OCI-LY3 (cell line): Measurements from ENCODE around the gene CLEC3A.

ENCODE experiments used
- EZH2phosphoT487 ChIP-seq: fragments of 200-600 bp; shearing (Covaris generic); IDR thresholded peaks from 2 replicates; pipeline ENCODE4 v1.6.1; 2018; ENCODE audit warnings: antibody characterized with exemption, mixed run types, low read depth
- TF ChIP-seq, protein P1 (sequence below): fragments of 200-600, 300-600 bp; sonication (generic); IDR thresholded peaks from 2 replicates; pipeline ENCODE4 v1.5.1; 2014; ENCODE audit warnings: antibody characterized with exemption, low read length, low read depth

DNA sequence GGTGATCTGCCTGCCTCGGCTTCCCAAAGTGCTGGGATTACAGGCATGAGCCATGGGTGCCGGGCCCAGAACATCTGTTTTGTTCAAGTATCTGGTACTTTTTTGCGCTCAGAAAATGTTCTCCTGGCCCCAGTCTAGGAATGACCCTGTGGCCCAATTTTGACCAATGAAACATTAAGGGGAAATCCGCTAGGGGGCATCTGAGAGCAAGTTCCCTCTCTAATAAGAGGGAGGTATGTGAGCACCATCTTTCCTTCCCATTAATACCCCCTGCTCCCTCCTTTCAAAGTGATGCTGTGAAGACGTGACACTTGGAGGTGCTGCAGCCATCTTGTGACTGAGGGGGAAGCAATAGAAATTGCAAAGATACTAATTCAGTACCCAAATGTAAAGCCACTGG lies 16.5 kb upstream of the CLEC3A start:
- TF ChIP-seq, protein P1, sequence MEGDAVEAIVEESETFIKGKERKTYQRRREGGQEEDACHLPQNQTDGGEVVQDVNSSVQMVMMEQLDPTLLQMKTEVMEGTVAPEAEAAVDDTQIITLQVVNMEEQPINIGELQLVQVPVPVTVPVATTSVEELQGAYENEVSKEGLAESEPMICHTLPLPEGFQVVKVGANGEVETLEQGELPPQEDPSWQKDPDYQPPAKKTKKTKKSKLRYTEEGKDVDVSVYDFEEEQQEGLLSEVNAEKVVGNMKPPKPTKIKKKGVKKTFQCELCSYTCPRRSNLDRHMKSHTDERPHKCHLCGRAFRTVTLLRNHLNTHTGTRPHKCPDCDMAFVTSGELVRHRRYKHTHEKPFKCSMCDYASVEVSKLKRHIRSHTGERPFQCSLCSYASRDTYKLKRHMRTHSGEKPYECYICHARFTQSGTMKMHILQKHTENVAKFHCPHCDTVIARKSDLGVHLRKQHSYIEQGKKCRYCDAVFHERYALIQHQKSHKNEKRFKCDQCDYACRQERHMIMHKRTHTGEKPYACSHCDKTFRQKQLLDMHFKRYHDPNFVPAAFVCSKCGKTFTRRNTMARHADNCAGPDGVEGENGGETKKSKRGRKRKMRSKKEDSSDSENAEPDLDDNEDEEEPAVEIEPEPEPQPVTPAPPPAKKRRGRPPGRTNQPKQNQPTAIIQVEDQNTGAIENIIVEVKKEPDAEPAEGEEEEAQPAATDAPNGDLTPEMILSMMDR, result peak; percentile 36; the same call in 1 of the 2 replicates
- no peak for TF ChIP-seq EZH2phosphoT487
